Right lobe of liver (tissue), 4 donors: ENCODE measurements around the gene DNAH10.

Source experiments
- CTCF ChIP-seq, 4 donors: fragments of 200-600 bp in 3 of 4; fragments of 450-650 bp in 1 of 4; IDR thresholded peaks; one replicate each; pipeline versions ENCODE4 v1.5.1 to v1.8.0; 2016 to 2022; ENCODE audit warnings: antibody characterized with exemption in 4 of 4, mild to moderate bottlenecking in 2 of 4
- POLR2A ChIP-seq: fragments of 450-650 bp; IDR thresholded peaks from one replicate; pipeline ENCODE4 v1.6.1; 2017; ENCODE audit warnings: antibody characterized with exemption, mild to moderate bottlenecking
- donor health status: DM: no; HTN: no; CAD: no.
- donor health status: DM: no; HTN: no; CAD: no.
- donor health status: DM: no; HTN: yes; CAD: no.

DNA sequence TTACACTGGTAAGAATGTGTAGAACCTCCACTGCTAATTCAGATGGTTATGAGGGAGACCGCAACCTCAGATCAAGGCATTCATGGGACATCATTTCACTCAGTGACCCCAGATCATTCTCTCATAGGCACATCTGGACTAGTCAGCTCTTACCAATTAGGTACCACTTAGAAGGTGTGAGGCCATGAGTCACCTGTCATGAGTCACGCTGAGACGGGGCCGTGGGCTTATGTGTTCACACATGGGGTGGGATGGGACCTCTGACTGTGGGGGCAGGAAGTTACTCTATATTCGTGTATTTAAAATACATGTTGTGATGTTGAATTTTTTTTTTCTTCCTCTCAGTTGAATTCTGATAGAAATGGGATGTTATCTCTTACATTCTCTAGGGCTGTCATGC, 154.6 kb downstream of the DNAH10 start:
- TF ChIP-seq CTCF (IDR thresholded peaks at IDR 0.05): no peak
- no peak for TF ChIP-seq POLR2A
